OCI-LY1 (cell line): ENCODE data around the gene ADCY1.

Experiments used
- H2AFZ ChIP-seq: fragments of 200-600 bp; sonication (generic), shearing (Covaris generic); 2 replicates; pipeline ENCODE4 v1.6.0; 2014; ENCODE audit warnings: antibody characterized with exemption, mild to moderate bottlenecking, low read length
- H3F3A ChIP-seq: fragments of 200-600 bp; sonication (generic), shearing (Covaris generic); 2 replicates; pipeline ENCODE4 v1.6.0; 2014; ENCODE audit warnings: mild to moderate bottlenecking, antibody characterized with exemption, low read length, moderate library complexity; ENCODE audit not compliant: insufficient read depth
- H3K27ac ChIP-seq: fragments of 200-600 bp; sonication (generic); 2 replicates; pipeline ENCODE4 v1.5.1; 2014; ENCODE audit warnings: low read length, mixed run types, mild to moderate bottlenecking, low read depth; ENCODE audit not compliant: poor library complexity, severe bottlenecking
- H3K27me3 ChIP-seq: fragments of 200-600 bp; sonication (generic); 2 replicates; pipeline ENCODE4 v1.6.0; 2014; ENCODE audit warnings: antibody characterized with exemption, mild to moderate bottlenecking, low read length, moderate library complexity; ENCODE audit not compliant: insufficient read depth
- H3K36me3 ChIP-seq: fragments of 200-600 bp; sonication (generic); 2 replicates; pipeline ENCODE4 v1.6.1; 2014; ENCODE audit warnings: mild to moderate bottlenecking, antibody characterized with exemption, low read length, moderate library complexity, mixed read lengths; ENCODE audit not compliant: insufficient read depth
- H3K4me1 ChIP-seq: fragments of 200-600 bp; sonication (generic); 2 replicates; pipeline ENCODE4 v1.5.1; 2014; ENCODE audit warnings: mild to moderate bottlenecking, low read length, moderate library complexity; ENCODE audit not compliant: insufficient read depth, severe bottlenecking
- H3K4me2 ChIP-seq: fragments of 200-600 bp; sonication (generic), shearing (Covaris generic); 2 replicates; pipeline ENCODE4 v1.6.1; 2014; ENCODE audit warnings: low read length
- H3K4me3 ChIP-seq: fragments of 200-600 bp; sonication (generic); 2 replicates; pipeline ENCODE4 v1.5.1; 2014; ENCODE audit warnings: low read length, low read depth, mild to moderate bottlenecking, mixed read lengths; ENCODE audit not compliant: poor library complexity, severe bottlenecking
- H3K79me2 ChIP-seq: fragments of 200-600 bp; shearing (Covaris generic); 2 replicates; pipeline ENCODE4 v1.6.1; 2016; ENCODE audit warnings: mixed run types, low read length, mixed read lengths; ENCODE audit not compliant: insufficient read depth
- H3K9ac ChIP-seq: fragments of 200-600 bp; sonication (generic), shearing (Covaris generic); 2 replicates; pipeline ENCODE4 v1.6.1; 2014; ENCODE audit warnings: mild to moderate bottlenecking, low read length, mixed read lengths
- H3K9me2 ChIP-seq: fragments of 200-600 bp; sonication (generic), shearing (Covaris generic); 2 replicates; pipeline ENCODE4 v1.6.1; 2014; ENCODE audit warnings: low read depth, mild to moderate bottlenecking, low read length, mixed read lengths
- H3K9me3 ChIP-seq: fragments of 200-600 bp; shearing (Covaris generic); 2 replicates; pipeline ENCODE4 v1.6.1; 2014; ENCODE audit warnings: low read length, mixed read lengths
- H4K20me1 ChIP-seq: fragments of 200-600 bp; sonication (generic), shearing (Covaris generic); 2 replicates; pipeline ENCODE4 v1.6.0; 2016; ENCODE audit warnings: mild to moderate bottlenecking, low read length; ENCODE audit not compliant: insufficient read depth
- EZH2 ChIP-seq: fragments of 200-600 bp; sonication (generic), shearing (Covaris generic); IDR thresholded peaks from 2 replicates; pipeline ENCODE4 v1.8.0; 2017; ENCODE audit warnings: borderline replicate concordance, mixed run types, mild to moderate bottlenecking, antibody characterized with exemption, low read length, moderate library complexity, mixed read lengths
- TF ChIP-seq, protein P1 (sequence below): fragments of 200-600 bp; sonication (generic), shearing (Covaris generic); IDR thresholded peaks from 2 replicates; pipeline ENCODE4 v1.5.1; 2017; ENCODE audit warnings: mild to moderate bottlenecking, antibody characterized with exemption, low read length, moderate library complexity, mixed read lengths

Gene ADCY1

DNA sequence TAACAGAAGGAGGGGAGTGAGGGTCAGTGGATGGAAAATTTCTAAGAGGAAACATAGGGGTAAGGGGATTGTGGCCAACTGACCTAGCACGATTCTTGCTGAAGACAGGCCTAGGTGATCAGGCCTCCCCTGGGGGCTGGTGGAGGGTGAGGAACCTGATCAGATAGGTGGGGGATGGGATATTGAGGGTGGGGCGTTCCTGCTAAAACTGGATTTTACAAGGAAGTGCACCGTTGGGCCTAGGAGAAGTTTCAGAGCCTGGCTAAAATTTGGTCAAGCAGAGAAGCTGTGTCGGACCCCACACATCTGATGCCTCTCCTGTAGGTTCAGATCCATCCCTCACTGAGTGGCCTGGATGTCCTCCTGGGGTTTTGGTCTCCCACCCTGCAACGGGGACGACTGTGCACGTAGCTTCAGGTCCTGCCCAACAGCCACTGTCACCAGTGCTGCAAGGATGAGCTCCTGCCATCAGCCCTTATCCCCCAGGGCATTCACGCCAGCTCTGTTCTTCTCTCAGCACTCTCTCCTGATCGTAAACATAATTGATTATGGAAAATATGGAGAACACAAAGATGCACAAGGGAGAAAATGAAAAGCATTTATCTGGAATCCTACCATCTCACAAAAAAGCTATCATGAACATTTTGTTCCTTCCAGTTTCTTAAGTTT, 89.9 kb downstream of the ADCY1 start:
- H3K4me2 ChIP-seq: no peak overlapping the region
- H3K27me3 ChIP-seq: no peaks in the 10 kb centered on the region
- no peaks in the 10 kb centered on the region for H3K36me3 ChIP-seq
- H3K4me3 ChIP-seq: no peak overlapping the region
- no peaks in the 10 kb centered on the region for H3F3A ChIP-seq
- H3K4me1 ChIP-seq: no peaks in the 10 kb centered on the region
- no peak for TF ChIP-seq EZH2
- TF ChIP-seq, protein P1, sequence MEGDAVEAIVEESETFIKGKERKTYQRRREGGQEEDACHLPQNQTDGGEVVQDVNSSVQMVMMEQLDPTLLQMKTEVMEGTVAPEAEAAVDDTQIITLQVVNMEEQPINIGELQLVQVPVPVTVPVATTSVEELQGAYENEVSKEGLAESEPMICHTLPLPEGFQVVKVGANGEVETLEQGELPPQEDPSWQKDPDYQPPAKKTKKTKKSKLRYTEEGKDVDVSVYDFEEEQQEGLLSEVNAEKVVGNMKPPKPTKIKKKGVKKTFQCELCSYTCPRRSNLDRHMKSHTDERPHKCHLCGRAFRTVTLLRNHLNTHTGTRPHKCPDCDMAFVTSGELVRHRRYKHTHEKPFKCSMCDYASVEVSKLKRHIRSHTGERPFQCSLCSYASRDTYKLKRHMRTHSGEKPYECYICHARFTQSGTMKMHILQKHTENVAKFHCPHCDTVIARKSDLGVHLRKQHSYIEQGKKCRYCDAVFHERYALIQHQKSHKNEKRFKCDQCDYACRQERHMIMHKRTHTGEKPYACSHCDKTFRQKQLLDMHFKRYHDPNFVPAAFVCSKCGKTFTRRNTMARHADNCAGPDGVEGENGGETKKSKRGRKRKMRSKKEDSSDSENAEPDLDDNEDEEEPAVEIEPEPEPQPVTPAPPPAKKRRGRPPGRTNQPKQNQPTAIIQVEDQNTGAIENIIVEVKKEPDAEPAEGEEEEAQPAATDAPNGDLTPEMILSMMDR: no peak
- H3K9me3 ChIP-seq: no peaks in the 10 kb centered on the region
- H4K20me1 ChIP-seq: no peaks in the 10 kb centered on the region
- H3K9me2 ChIP-seq: no peaks in the 10 kb centered on the region
- H3K27ac ChIP-seq: no peak overlapping the region
- H3K9ac ChIP-seq: no peak overlapping the region
- H2AFZ ChIP-seq: no peak overlapping the region
- H3K79me2 ChIP-seq: no peaks in the 10 kb centered on the region

DNA sequence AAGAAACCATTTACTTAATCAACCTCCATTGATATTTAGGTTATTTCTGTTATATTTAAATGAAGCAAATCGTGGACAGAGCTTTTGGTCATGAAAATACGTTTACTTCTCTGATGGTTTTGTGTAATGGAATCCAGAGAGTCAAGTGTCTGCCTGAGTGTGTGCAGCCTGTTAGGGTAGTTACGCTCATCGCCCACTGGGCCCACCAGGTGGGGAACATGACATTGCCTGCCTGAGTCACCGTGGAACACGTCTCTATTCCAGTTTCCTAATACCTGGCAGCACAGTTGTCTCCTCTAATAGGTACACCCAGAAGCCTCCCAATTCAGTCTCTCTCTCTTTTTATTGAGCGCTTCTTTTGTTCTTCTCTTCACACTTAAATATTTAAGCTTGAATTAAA, 91.0 kb downstream of the ADCY1 start:
- TF ChIP-seq, protein P1: no peak
- no peak for TF ChIP-seq EZH2

DNA sequence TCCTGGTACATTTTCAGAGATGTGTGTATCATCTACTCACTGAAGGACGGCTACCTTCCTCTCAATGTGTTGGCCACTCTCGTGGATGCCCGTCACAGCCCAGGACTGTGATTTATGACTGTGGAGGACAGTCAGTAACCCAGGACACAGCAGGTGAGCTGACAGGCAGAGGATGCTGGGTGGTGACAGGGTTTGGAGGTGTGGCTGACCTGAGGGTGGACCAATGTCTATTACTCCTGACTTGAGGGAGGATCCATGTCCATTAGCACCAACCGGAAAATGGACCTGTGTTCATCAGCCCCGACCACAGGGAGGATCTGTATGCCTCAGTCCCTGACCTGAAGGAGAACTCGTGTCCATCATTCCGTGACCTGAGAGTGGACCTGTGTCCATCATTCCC, 96.1 kb downstream of the ADCY1 start:
- Histone ChIP-seq H3K9me3 (no peaks in the 10 kb centered on the region), H2AFZ (no peak overlapping the region), H3K4me2 (no peak overlapping the region), H3K4me3 (no peak overlapping the region), H3K27ac (no peak overlapping the region), H4K20me1 (no peaks in the 10 kb centered on the region), H3K4me1 (no peaks in the 10 kb centered on the region), H3F3A (no peaks in the 10 kb centered on the region), H3K9me2 (no peaks in the 10 kb centered on the region), H3K36me3 (no peaks in the 10 kb centered on the region), H3K9ac (no peak overlapping the region), H3K27me3 (peaks cover 7% of the 10 kb centered on the region), H3K79me2 (no peaks in the 10 kb centered on the region)
- TF ChIP-seq EZH2: no peak
- TF ChIP-seq, protein P1: no peak

More for the DNA sequence above, 91.0 kb downstream of the ADCY1 start:
- no peaks in the 10 kb centered on the region for H3K4me1 ChIP-seq
- H3K4me2 ChIP-seq: no peak overlapping the region
- peaks cover 3% of the 10 kb centered on the region; the same call in 1 of the 2 replicates for H3K27me3 ChIP-seq
- H4K20me1 ChIP-seq: no peaks in the 10 kb centered on the region
- H3K9ac ChIP-seq: no peak overlapping the region
- no peak overlapping the region for H2AFZ ChIP-seq
- no peaks in the 10 kb centered on the region for H3K9me2 ChIP-seq
- no peaks in the 10 kb centered on the region for H3K79me2 ChIP-seq
- no peaks in the 10 kb centered on the region for H3K9me3 ChIP-seq
- H3K4me3 ChIP-seq: no peak overlapping the region
- no peak overlapping the region for H3K27ac ChIP-seq
- no peaks in the 10 kb centered on the region for H3K36me3 ChIP-seq
- no peaks in the 10 kb centered on the region for H3F3A ChIP-seq
